NCI-H1694 treated with DMSO at 0.1 percent for 48 hours (cell line): ENCODE results near the gene IL17RC.
A peak's percentile ranks its signal among the peaks of the same experiment; 100 is the strongest.
"Not testable (repeated sequence)": the region's sequence is repeated elsewhere in the genome, so short reads cannot be mapped to it uniquely, and the experiment has no call there.

Experiments used
- DNase-seq: peaks from one replicate; lab custom pipeline; 2025; lab: John Stamatoyannopoulos, UW

Gene IL17RC

GRCh38 chr3:9893739-9894138, 23.2 kb upstream of the IL17RC start:
- DNase-seq, result no peak

DNA sequence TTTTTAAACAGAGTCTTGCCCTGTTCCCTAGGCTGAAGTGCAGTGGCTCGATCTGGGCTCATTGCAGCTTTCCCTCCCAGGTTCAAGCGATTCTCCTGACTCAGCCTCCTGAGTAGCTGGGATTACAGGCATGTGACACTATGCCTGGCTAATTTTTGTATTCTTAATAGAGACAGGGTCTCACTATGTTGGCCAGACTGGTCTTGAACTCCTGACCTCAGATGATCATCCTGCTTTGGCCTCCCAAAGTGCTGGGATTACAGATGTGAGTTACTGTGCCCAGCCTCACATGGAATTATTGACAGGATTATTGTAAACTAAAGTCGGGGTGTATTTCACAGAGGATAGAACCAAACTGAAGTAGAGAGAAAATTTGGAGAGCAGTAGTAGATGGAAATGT, 21.2 kb upstream of the IL17RC start:
- not testable (repeated sequence) for DNase-seq

DNA sequence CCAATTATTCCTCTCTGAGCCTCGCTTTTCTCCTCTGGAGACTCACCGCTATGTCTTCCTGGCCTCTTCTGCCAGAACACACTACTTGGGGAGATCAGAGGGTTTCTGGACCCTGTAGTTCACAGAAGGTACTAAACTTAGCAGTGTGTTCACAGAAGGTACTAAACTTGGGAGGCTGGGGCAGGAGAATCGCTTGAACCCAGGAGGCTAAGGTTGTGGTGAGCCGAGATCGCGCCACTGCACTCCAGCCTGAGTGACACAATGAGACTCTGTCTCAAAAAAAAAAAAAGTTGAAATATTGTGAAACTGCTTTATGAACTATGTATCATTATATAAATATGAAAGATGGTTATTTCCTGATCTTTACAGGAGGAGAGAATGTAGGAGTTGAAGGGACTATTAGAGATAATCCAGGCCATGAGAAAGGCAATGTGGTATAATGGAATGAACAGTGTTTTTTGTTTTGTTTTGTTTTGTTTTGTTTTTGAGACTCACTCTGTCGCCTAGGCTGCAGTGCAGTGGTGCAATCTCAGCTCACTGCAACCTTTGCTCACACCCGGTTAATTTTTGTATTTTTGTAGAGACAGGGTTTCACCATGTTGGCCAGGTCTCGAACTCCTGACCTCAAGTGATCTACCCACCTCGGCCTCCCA, 20.0 kb upstream of the IL17RC start:
- not testable (repeated sequence) for DNase-seq

DNA sequence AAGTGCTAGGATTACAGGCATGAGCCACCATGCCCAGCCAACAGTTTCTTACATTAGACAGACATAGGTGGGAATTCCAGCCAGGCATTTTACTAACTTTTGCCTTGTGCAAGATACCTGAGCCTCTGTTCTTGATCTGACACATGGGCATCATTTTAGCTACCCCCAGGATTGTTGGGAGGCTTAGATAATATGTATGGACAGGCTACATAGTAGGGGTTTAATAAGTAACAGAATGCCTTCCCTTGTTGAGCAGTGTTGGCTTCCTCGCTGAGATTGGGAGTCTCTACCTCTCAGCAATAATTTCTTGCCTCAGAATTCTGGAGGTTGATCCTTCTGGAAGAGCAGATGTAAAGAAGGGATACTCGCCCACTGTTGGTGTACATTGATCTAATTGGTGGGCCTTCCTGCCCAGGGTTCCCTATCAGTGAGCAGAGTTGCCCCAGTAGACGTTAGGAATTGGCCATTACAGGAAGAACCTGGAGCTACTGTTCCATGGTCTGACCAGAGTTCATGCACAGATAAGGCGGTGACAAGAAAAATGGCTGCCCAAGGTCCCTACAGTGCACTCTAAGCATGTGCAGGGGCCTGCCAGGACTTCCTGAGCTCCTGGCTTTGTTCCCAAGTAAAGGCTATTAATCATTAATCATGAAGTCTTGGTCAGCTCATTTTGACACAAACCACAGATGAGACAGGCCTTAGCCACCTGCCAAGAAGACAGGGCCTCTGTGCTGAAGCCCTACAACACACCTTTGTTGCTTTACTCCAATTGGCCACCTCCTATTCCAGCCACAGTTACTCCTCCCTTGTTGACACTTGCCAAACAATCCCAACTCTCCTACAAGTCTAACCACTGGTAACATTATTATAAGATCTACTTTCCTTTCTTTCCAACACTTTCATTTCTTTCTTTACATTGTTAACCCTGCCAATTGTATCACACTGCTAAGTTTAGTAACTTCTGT, 19.2 kb upstream of the IL17RC start:
- no peak for DNase-seq

DNA sequence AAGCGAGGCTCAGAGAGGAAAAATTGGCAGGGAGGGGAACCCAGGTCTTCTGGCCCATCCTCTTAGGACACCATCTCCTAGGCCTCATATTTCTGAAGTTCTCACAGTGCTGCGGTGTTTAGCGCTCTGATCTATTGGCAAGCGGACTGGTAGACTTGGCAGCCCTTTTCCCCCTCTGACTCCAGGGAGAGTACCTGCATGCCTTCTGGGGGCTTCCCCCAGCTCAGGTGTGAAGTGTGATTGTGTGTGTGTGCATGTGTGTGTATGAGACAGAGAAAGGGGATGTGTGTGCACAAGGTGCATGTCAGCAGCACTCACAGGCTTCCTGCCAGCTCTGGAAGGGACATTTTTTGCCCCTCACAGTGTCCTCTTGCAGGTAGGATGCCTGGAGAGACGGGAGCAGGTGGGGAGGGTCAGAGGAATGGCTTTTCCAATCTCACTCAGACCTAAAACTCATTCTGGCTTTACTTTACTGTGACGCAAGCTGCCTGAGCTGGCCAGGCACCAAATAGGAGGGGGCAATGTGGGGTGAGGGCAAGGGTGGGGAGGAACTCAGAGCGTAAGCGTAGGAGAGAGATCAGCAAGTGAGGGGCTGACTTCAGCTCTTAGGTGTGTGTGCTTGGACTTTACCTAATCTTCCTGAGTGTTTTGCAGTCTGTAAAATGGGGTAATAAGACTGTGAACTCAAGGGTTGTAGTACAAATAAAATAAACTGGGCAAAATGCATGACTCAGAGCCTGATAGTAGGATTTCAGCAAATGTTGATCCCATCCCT, 18.2 kb upstream of the IL17RC start:
- no peak for DNase-seq

DNA sequence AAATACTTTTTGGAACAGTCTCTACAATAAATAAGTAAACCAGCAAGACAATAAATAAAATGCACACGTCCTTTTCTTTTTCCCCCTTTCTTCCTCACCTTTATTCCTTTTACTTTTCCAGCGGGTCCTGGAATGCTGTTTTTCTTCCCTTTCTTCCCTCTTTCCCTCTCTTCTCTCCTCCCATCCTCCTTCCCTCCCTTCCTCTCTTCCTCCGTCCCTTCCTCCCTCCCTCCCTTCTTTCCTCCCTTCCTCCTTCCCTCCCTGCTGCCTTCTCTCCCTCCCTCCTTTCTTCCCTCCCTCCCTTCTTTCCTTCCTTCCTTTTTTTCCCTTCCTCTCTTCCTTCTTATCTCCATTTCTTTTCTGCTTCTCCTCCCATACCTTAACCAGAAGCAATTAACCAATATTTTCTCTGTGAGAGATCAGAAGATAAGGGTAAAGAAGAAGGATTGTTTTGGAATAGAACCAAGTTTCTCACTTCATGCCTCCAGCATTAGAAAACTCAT, 17.6 kb upstream of the IL17RC start:
- no peak for DNase-seq

GRCh38 chr3:9900965-9901415, 15.9 kb upstream of the IL17RC start:
- not testable (repeated sequence) for DNase-seq

DNA sequence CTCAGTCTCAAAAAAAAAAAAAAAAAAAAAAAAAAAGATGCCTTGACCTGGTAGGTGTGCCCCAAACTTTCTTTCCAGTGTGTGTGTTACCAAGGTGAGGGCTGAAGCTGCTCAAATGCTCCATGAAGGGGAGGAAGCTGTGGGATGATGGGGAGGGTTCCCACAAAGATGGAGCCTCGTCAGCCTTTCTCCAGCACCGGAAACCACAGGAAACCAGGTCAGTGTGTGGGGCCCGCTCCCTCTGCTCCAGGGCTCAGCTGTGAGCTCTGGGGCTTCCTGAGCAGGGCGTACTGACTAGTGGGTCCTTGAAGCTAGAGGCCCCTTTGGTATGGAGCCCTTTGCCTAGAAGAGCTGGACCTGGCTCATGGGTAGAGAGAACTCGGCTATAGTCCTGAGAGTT, 14.9 kb upstream of the IL17RC start:
- DNase-seq, result no peak

DNA sequence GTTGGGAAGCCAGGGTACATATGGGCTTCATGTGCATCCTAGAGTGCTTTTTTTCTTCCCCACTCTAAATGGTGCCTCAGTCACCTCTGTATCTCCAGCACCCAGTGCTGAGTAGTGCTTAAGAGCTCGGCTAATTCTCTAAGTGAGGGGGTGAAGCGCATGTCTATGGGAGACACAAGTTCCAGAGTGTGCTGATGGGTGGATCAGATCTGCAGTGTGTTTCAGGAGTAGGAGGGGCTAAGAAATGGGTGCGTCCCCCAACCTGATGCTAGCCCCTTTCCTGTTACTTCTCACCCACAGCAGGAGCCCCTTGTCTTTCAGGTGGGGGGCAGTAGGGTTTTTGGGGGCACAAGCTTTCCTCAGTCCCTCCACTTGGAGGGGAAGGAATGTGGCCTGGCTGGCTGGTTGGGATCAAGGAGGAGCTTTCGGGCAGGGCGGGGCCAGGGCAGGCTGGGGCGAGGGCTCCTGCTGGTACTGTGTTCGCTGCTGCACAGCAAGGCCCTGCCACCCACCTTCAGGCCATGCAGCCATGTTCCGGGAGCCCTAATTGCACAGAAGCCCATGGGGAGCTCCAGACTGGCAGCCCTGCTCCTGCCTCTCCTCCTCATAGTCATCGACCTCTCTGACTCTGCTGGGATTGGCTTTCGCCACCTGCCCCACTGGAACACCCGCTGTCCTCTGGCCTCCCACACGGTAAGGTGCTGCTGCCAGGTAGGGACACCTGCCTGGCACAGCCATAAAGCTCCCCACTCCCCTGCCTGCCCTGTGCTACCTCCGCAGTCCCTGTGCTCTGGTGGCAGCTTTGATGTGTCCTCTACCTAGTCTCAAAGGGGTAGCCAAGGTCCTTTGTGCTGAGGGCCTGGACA, 14.3 kb upstream of the IL17RC start, which contains the start of gene IL17RE:
TSS of gene IL17RE (plus strand) at position 477 of the 866 bp plus-strand sequence. CDS start at position 562, 85 bp downstream.
- no peak for DNase-seq

DNA sequence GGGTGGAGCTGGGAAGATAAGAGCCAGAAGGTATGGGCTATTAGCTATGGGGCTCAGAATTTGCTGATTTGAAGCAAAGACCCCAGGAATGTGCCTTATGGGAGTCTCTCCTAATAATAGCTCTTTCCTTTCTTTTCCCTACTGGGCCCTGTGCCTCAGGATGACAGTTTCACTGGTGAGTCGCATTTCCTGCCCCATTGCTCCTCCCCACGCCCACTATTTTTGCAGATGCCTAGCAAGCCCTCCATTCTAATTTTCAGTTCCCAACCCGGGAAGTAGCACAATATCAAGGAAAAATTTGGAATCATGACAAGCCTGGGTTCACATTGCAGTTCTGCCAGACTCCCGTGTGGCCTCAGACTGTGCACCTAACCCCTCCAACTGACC, 13.7 kb upstream of the IL17RC start:
- DNase-seq, result no peak

DNA sequence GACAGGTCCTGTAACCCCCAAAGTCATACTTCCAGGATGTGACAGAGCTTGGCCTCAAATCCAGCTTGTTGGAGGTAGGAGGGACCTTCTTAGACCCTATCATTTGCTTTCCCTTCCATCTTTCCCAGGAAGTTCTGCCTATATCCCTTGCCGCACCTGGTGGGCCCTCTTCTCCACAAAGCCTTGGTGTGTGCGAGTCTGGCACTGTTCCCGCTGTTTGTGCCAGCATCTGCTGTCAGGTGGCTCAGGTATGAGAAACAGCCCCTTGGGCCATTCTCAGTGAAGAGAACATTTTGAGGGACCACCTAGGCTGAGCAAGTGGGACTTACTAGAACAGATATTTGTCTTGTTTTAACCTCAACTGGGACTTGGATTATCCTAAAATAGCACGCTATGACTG, 13.0 kb upstream of the IL17RC start:
- no peak for DNase-seq

DNA sequence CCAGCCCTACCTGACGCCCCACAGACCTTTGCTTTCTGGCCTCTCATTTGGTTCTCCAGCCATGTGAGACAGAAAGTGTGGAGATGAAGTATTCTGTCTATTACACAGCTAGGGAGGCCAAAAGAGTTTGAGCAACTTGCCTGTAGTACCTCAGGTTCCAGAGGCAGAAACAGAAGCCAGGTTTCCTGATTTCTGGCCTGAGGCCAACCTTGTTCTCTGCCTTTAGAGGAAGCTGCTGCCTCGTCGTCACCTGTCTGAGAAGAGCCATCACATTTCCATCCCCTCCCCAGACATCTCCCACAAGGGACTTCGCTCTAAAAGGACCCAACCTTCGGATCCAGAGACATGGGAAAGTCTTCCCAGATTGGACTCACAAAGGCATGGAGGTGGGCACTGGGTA, 10.4 kb upstream of the IL17RC start:
- no peak for DNase-seq

- DNase-seq, result no peak
These were observed 8.6 kb upstream of the IL17RC start for GRCh38 chr3:9908286-9908685.

GRCh38 chr3:9909221-9910013, 7.5 kb upstream of the IL17RC start:
- no peak for DNase-seq

- DNase-seq, result no peak
These were observed 5.0 kb upstream of the IL17RC start for GRCh38 chr3:9911863-9912262.

DNA sequence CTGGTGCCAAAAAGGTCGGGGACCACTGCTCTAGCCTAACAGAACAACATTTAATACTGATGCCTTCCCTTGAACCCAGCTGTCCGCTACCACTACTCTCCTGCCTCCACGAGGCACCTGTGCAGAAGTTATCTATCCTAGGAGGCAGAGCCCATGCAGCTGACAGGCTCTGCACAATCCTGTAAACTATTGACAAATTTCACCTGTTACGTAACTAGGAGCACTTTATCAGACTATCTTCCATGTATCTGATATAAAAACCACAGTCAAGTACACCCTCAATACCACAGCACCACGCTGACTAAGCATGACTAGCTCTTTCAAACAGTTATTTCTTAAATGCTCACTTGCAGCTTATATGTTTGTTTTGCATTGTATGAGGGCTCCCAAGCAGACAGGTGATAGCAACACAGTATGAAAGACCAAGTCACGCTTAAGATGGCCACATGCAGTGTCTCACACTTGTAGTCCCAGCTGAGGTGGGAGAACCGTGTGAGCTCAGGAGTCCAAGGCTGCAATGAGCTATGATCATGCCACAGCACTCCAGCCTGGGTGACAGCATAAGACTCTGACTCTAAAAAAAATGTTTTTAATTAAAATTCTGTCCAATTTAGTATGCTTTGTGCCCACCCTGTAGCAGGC, 4.5 kb upstream of the IL17RC start:
- no peak for DNase-seq

DNA sequence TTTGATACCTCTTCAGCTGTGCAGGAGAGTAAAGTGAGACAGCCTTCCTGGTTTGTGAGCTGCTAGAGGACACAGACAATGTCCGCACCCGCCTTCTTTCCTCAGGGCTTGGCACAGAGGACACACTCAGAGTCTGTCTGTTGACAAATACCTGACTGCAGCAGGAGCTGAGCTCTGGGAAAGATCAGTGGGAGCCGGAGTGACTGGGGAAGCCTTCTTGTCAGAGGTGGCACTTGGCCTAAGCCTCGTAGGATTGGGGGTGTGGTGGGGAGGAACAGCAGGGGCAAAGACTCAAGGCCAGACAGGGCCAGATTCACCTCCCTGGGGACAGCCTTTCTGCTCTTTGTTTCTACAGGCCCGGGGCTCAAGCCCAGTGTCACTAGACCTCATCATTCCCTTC, 3.3 kb upstream of the IL17RC start:
- no peak for DNase-seq

DNA sequence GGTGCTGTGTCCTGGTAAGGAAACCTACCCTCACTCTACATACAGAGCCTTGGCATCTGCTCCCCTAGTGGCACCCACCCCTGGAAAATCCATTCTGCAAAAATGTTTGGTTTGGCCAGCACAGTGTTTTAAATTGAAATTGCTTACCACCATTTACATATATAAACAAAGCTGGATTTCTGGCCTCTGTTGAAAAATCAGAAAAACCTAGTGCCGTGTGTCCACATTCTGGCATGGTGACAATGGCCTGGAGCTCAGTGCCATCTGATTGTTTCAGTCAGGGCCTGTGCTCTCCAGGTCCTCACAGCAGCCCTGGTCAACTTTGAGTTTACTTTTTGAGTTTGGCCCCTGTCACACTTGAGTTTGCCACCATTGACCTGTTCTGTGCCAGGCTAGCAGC, 2.9 kb upstream of the IL17RC start:
- no peak for DNase-seq

- peak; percentile 8 for DNase-seq
These were observed 2.2 kb upstream of the IL17RC start for GRCh38 chr3:9914559-9915253.
